Endodermal cell (in vitro differentiated cells): ENCODE results near the gene SRPK3. TPM values are rescaled to one million over a fixed set of nuclear protein-coding genes. Genes with fewer than 3 reads are reported as not detected.
A peak's percentile ranks its signal among the peaks of the same experiment; 100 is the strongest.

Experiments used
- DNase-seq: peaks from one replicate; pipeline ENCODE4 v3.0.0-alpha.2; 2017
- H3K27ac ChIP-seq: 2 replicates; pipeline ENCODE4 v1.5.1; 2013; ENCODE audit warnings: mild to moderate bottlenecking, low read depth, low read length, moderate library complexity
- H3K27me3 ChIP-seq: 2 replicates; pipeline ENCODE4 v1.6.1; 2013; ENCODE audit warnings: mild to moderate bottlenecking, low read length, moderate library complexity; ENCODE audit not compliant: insufficient read depth, control insufficient read depth, poor library complexity, severe bottlenecking
- H3K36me3 ChIP-seq: 2 replicates; pipeline ENCODE4 v1.7.0; 2013; ENCODE audit warnings: mild to moderate bottlenecking, low read length, moderate library complexity; ENCODE audit not compliant: control insufficient read depth, insufficient read depth
- H3K4me1 ChIP-seq: one replicate; pipeline ENCODE4 v1.7.0; 2013; ENCODE audit warnings: low read length; ENCODE audit not compliant: control insufficient read depth, insufficient read depth
- H3K4me3 ChIP-seq: 2 replicates; pipeline ENCODE4 v1.5.1; 2013; ENCODE audit warnings: mild to moderate bottlenecking, low read length, moderate library complexity
- H3K9ac ChIP-seq: 2 replicates; pipeline ENCODE4 v1.6.1; 2013; ENCODE audit warnings: mild to moderate bottlenecking, low read length, moderate library complexity; ENCODE audit not compliant: poor library complexity, severe bottlenecking; ENCODE audit errors: extremely low read depth
- H3K9me3 ChIP-seq: 2 replicates; pipeline ENCODE4 v1.6.1; 2013; ENCODE audit warnings: mild to moderate bottlenecking, low read length, moderate library complexity; ENCODE audit not compliant: control insufficient read depth
- H3K27ac Mint-ChIP-seq: 2 replicates; pipeline ENCODE4 v1.8.0; 2020; ENCODE audit warnings: mixed read lengths
- H3K27me3 Mint-ChIP-seq: 2 replicates; pipeline ENCODE4 v1.8.0; 2021; ENCODE audit warnings: mild to moderate bottlenecking, mixed read lengths; ENCODE audit not compliant: insufficient read depth
- H3K36me3 Mint-ChIP-seq: 2 replicates; pipeline ENCODE4 v1.8.0; 2020; ENCODE audit warnings: low read depth, mixed read lengths
- H3K4me1 Mint-ChIP-seq: 2 replicates; pipeline ENCODE4 v1.8.0; 2020; ENCODE audit warnings: mixed read lengths
- H3K4me3 Mint-ChIP-seq: 2 replicates; pipeline ENCODE4 v1.8.0; 2020; ENCODE audit warnings: mild to moderate bottlenecking, moderate library complexity, mixed read lengths
- H3K9me3 Mint-ChIP-seq: 2 replicates; pipeline ENCODE4 v1.8.0; 2020; ENCODE audit warnings: mild to moderate bottlenecking, mixed read lengths
- WGBS, 2 experiments: methylation state at CpG; one replicate each; pipeline versions ENCODE4 v1.1.5 to v1.1.7; 2013; ENCODE audit warnings: missing lambda C conversion rate in 2 of 2, mixed read lengths in 1 of 2; ENCODE audit not compliant: insufficient coverage in 1 of 2, insufficient read length in 1 of 2; 5-methylcytosine and 5-hydroxymethylcytosine counted together
- total RNA-seq, 2 donors: library from RNA; stranded (reverse); fragmentation: NEBNext Ultra II Directional in 1 of 2; extraction: Animal tissue kit (Norgen Biotek cat#: 25700) in 1 of 2; gene quantifications; 2 replicates in 1 of 2; 3 replicates in 1 of 2; pipeline ENCODE4 v1.2.1, GENCODE V29; 2021
- TF ChIP-seq, protein P1 (sequence below): fragments of 200-600 bp; sonication (generic); conservative IDR thresholded peaks from 2 replicates; pipeline ENCODE4 v1.5.0; 2021; ENCODE audit warnings: antibody characterized with exemption, mild to moderate bottlenecking

Gene SRPK3
- total RNA-seq, 2 donors from 2014 or later: not detected

DNA sequence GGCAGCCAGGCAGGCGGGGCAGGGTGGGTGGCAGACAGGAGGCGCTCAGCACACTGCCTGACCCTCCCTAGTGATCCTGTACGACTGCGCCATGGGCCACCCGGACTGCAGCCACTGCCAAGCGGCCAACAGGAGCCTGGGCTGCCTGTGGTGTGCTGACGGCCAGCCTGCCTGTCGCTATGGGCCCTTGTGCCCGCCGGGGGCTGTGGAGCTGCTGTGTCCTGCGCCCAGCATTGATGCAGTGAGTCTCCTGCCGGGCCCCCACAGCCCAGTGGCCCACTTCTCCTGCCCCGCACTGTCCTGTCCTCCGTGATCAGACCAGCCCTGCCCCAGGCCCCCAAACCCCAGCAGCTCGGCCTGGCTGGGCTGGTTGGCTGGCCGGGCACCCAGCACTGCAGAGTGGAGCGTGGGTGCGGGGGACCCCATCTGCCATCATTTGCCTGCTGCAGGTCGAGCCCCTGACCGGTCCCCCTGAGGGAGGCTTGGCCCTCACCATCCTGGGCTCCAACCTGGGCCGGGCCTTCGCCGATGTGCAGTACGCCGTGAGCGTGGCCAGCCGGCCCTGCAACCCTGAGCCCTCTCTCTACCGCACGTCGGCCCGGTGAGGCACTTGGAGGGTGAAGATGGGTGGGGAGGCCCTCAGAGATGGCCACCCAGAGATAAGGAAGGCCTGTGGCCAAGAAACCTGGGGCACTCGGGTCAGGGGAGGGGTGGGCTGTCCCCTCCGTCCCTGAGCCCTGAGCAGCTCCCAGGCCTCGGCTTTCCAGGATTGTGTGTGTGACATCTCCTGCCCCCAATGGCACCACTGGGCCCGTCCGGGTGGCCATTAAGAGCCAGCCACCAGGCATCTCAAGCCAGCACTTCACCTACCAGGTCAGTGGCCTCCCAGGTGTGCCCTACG lies 9.2 kb upstream of the SRPK3 start:
- H3K27ac Mint-ChIP-seq: no peak overlapping the region

DNA sequence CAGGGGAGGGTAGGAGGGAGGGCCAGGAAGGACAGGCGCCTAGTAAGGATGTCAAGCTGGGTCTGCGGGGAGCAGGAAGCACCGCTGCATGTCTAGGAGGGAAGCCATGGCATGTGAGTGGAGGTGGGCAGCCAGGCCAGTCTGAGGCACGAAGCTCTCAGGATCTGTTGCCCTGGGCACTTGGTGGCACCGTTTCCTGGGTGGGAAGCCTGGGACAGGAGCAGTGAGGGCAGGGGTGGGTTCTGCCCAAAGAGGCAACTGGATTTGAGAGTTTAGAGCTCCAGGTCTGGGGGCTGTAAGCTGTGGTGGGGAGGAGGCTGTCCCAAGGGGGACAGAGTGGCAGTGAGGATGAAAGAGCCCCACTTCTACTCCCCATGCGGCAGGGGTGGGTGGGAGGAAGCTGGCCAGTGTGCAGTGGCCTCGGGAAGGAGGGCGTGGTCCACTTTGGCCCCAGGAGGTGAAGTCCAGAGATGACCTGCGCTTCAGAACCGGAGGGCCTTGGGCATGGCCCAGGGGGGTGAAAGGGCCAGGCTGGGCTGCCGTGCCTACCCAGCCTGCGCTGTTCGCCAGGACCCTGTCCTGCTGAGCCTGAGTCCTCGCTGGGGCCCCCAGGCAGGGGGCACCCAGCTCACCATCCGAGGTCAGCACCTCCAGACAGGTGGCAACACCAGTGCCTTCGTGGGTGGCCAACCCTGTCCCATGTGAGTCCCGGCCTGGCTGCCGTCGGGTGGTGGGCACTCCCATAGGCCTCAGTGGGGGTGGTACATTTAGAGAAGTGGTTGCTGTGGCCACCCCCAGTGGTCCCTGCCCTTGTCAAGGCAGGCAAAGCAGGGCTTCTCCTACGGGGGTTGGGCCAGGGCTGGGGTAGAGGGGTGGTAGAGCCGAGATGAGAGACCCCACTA lies 8.3 kb upstream of the SRPK3 start:
- Histone ChIP-seq H3K36me3 (no peaks in the 10 kb centered on the region), H3K9ac (no peak overlapping the region), H3K27me3 (no peaks in the 10 kb centered on the region), H3K4me1 (no peaks in the 10 kb centered on the region), H3K9me3 (no peaks in the 10 kb centered on the region), H3K27ac (no peak overlapping the region), H3K4me3 (no peak overlapping the region)
- no peak for DNase-seq
- Mint-ChIP-seq H3K9me3 (peaks cover 34% of the 10 kb centered on the region), H3K4me1 (no peaks in the 10 kb centered on the region), H3K27me3 (no peaks in the 10 kb centered on the region), H3K4me3 (no peak overlapping the region), H3K36me3 (no peaks in the 10 kb centered on the region), H3K27ac (no peak overlapping the region)
- WGBS, 2 experiments: 88 to 100% methylated on average over 1 to 21 of the region's 21 CpGs
- TF ChIP-seq, protein P1, sequence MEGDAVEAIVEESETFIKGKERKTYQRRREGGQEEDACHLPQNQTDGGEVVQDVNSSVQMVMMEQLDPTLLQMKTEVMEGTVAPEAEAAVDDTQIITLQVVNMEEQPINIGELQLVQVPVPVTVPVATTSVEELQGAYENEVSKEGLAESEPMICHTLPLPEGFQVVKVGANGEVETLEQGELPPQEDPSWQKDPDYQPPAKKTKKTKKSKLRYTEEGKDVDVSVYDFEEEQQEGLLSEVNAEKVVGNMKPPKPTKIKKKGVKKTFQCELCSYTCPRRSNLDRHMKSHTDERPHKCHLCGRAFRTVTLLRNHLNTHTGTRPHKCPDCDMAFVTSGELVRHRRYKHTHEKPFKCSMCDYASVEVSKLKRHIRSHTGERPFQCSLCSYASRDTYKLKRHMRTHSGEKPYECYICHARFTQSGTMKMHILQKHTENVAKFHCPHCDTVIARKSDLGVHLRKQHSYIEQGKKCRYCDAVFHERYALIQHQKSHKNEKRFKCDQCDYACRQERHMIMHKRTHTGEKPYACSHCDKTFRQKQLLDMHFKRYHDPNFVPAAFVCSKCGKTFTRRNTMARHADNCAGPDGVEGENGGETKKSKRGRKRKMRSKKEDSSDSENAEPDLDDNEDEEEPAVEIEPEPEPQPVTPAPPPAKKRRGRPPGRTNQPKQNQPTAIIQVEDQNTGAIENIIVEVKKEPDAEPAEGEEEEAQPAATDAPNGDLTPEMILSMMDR: no peak

More for the DNA sequence above, 9.2 kb upstream of the SRPK3 start:
- peaks cover 33% of the 10 kb centered on the region for H3K9me3 Mint-ChIP-seq
- H3K36me3 Mint-ChIP-seq: no peaks in the 10 kb centered on the region
- H3K27ac ChIP-seq: no peak overlapping the region
- TF ChIP-seq, protein P1: no peak
- no peaks in the 10 kb centered on the region for H3K4me1 ChIP-seq
- H3K4me3 ChIP-seq: no peak overlapping the region
- no peaks in the 10 kb centered on the region for H3K36me3 ChIP-seq
- H3K27me3 Mint-ChIP-seq: no peaks in the 10 kb centered on the region
- H3K9ac ChIP-seq: no peak overlapping the region
- H3K4me1 Mint-ChIP-seq: no peaks in the 10 kb centered on the region
- no peaks in the 10 kb centered on the region for H3K27me3 ChIP-seq
- peak; percentile 28 for DNase-seq
- WGBS, 2 experiments: 90 to 93% methylated on average over 5 to 37 of the region's 37 CpGs
- no peak overlapping the region for H3K4me3 Mint-ChIP-seq
- H3K9me3 ChIP-seq: no peaks in the 10 kb centered on the region

DNA sequence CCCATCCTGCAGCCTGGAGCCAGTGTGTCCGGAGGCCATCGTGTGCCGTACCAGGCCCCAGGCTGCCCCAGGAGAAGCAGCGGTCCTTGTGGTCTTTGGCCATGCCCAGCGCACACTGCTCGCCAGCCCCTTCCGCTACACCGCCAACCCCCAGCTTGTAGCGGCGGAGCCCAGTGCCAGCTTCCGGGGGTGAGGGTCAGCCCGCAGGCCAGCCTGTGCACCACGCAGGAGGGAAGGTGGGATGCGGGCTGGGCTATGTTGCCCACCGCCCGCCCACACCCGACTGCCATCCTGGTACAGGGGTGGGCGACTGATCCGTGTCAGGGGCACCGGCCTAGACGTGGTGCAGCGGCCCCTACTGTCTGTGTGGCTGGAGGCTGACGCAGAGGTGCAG lies 7.6 kb upstream of the SRPK3 start:
- H3K36me3 ChIP-seq: no peaks in the 10 kb centered on the region
- H3K9ac ChIP-seq: no peak overlapping the region
- H3K4me1 ChIP-seq: no peaks in the 10 kb centered on the region
- no peak overlapping the region for H3K4me3 ChIP-seq
- Mint-ChIP-seq H3K27ac (no peak overlapping the region), H3K4me3 (no peak overlapping the region), H3K9me3 (peaks cover 35% of the 10 kb centered on the region), H3K27me3 (no peaks in the 10 kb centered on the region), H3K36me3 (no peaks in the 10 kb centered on the region), H3K4me1 (no peaks in the 10 kb centered on the region)
- 97% methylated on average over 23 of the region's 23 CpGs; no CpG with 5 or more reads in 1 of the 2 experiments for WGBS, 2 experiments
- no peak overlapping the region for H3K27ac ChIP-seq
- no peaks in the 10 kb centered on the region for H3K9me3 ChIP-seq
- no peaks in the 10 kb centered on the region for H3K27me3 ChIP-seq
- TF ChIP-seq, protein P1: no peak
- DNase-seq: no peak
